ENCODE data around the gene FBXL20.

Gene FBXL20

DNA sequence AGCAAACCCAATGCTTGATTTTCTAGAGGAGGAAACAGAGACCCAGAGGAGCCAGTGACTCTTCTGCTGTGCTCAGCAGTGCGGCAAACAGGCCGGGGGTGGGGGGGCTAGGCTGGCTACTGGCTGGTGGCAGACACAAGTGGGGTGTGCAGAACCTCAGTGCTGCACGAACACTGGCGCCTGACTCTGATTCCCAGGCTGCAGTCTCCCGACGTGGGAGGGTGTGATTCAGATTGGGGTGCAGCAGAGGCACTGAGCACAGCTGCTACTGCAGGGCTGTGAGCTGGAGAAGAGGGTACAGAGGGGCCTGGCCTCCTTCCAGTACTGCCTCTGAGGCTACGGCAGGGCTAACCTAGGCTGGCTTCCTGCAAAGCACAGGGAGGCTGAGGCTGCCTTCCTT lies 193.3 kb downstream of the FBXL20 start:
- peak overlapping the region; percentile 80 to 93 for H3K27ac ChIP-seq
- H3K27me3 ChIP-seq = no peaks in the 10 kb centered on the region
- peaks cover 21 to 37% (median 21%) of the 10 kb centered on the region in 3 donors for H3K36me3 ChIP-seq
- no peak overlapping the region for H3K4me3 ChIP-seq
- H3K4me1 ChIP-seq = peaks cover 0 to 63% (median 53%) of the 10 kb centered on the region in 4 donors
- TF ChIP-seq, protein P1, sequence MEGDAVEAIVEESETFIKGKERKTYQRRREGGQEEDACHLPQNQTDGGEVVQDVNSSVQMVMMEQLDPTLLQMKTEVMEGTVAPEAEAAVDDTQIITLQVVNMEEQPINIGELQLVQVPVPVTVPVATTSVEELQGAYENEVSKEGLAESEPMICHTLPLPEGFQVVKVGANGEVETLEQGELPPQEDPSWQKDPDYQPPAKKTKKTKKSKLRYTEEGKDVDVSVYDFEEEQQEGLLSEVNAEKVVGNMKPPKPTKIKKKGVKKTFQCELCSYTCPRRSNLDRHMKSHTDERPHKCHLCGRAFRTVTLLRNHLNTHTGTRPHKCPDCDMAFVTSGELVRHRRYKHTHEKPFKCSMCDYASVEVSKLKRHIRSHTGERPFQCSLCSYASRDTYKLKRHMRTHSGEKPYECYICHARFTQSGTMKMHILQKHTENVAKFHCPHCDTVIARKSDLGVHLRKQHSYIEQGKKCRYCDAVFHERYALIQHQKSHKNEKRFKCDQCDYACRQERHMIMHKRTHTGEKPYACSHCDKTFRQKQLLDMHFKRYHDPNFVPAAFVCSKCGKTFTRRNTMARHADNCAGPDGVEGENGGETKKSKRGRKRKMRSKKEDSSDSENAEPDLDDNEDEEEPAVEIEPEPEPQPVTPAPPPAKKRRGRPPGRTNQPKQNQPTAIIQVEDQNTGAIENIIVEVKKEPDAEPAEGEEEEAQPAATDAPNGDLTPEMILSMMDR (IDR thresholded peaks at IDR 0.05) = no peak
- no peaks in the 10 kb centered on the region for H3K9me3 ChIP-seq
- no peak for DNase-seq
- intact Hi-C loops (cut with DNase I; ENCODE audit: low total_unique reads) = loop anchor here (5.0 kb wide), 1 partner anchor 34 kb away; no protein-coding TSS in a partner anchor

- intact Hi-C loops (cut with DNase I; ENCODE audit: low total_unique reads) = loop anchor here (5.0 kb wide), 1 partner anchor 37 kb away; no protein-coding TSS in a partner anchor
- Histone ChIP-seq H3K9me3 (no peaks in the 10 kb centered on the region), H3K27ac (no peak overlapping the region)
Measured at GRCh38 chr17:39205112-39205526, 196.3 kb downstream of the FBXL20 start.

GRCh38 chr17:39204245-39204644 lies 197.2 kb downstream of the FBXL20 start:
- no peak for DNase-seq
- Histone ChIP-seq H3K4me3 (no peak overlapping the region), H3K36me3 (peaks cover 39 to 43% (median 41%) of the 10 kb centered on the region in 3 donors), H3K27ac (no peak overlapping the region), H3K9me3 (no peaks in the 10 kb centered on the region), H3K27me3 (no peaks in the 10 kb centered on the region), H3K4me1 (peaks cover 0 to 46% (median 40%) of the 10 kb centered on the region in 4 donors)
- TF ChIP-seq, protein P1 (IDR thresholded peaks at IDR 0.05) = no peak
- intact Hi-C loops (cut with DNase I; ENCODE audit: low total_unique reads) = no loop called here

More at GRCh38 chr17:39205112-39205526, 196.3 kb downstream of the FBXL20 start:
- no peaks in the 10 kb centered on the region for H3K27me3 ChIP-seq
- TF ChIP-seq, protein P1 (IDR thresholded peaks at IDR 0.05) = no peak
- peaks cover 39 to 43% (median 41%) of the 10 kb centered on the region in 3 donors for H3K36me3 ChIP-seq
- H3K4me1 ChIP-seq = peaks cover 0 to 50% (median 45%) of the 10 kb centered on the region in 4 donors
- no peak for DNase-seq
- no peak overlapping the region for H3K4me3 ChIP-seq
